Urothelium cell line (cell line): ENCODE measurements around the gene TANGO6.

Experiments used
- DNase-seq: peaks from one replicate; pipeline ENCODE4 v3.0.0; 2011; ENCODE audit warnings: low spot score, mixed read lengths
- FAIRE-seq: peaks from 2 replicates; lab custom pipeline; 2011; peaks lifted over from hg19 to GRCh38; lab: Jason Lieb, UNC

TANGO6 gene

DNA sequence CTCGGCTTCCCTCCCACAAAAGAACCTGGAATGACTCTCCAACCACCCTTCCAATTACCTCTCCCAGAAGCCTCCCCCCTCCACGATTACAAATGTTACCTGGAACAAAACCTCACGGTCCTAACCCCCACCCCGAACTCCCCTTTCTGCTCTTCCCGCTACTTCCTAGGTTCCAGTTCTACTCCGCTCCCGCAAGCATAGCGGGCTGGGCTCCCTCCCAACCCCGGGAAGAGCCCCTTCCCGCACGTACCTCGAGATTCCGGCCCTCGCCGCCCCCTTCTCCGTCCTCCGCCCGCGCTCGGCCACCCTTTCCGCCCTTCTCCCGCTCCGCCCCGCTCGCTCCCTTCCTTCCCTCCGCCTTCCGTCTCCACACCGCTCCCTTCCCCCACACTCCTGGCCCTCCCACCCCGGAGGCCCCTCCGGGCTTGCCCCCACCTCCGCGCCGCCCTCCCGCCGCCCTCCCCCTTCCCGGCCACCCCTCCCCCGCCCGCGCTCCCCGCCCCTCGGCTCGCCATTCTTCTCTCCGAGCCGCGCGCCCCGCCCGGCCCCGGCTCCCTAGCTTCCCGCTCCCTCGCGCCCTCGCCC lies 288.6 kb downstream of the TANGO6 start:
- FAIRE-seq: no peak
- peak; percentile 95 for DNase-seq

DNA sequence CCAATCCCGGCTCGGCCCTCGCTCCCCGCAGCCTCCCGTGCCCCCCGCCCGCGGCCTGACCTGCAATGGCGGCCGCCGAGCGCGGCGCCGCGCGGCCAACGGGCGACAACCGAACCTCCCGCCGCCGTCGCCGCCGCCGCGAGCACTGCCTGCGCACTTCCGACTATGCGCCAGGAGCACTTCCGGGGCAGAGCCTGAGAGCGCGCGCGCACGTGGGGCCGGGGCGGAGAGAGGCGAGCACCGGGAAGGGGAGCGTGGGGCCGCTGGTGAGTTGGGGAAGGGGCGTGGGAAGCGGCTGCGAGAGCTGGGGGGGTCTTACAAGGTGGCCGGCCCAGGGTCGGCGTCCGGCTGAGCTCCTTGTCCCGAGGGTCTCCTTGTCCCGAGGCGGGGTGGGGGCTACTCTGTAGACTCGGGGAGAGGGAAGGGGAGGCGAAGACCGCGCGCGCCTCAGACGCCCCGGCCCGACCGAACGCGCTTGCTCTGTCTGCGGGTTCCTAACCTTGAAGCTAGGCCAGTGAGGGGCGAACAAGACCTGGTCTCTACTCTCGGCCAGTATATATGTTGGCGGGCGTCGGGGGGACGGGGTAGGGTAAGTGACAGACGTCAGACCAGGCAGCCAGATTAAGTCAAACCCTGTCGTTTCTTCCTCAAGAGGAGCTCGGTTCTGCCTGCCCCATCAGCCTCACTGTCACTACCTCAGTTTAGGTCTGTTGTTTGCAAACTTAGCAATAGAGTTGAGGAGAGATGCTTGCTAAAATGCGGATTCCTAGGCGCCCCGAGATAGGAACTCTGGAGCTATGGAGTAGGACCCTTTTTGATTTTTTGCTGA lies 289.3 kb downstream of the TANGO6 start, which contains the start of the genes CHTF8 and UTP4:
CHTF8 (minus strand) TSS at position 165 of the 829 bp plus-strand sequence. CDS start 11,130 bp downstream, outside the sequence.
UTP4 (plus strand) TSS at position 226 of the 829 bp plus-strand sequence. CDS start 811 bp downstream, outside the sequence.
- DNase-seq: peak; percentile 92
- FAIRE-seq: peak; percentile 27

DNA sequence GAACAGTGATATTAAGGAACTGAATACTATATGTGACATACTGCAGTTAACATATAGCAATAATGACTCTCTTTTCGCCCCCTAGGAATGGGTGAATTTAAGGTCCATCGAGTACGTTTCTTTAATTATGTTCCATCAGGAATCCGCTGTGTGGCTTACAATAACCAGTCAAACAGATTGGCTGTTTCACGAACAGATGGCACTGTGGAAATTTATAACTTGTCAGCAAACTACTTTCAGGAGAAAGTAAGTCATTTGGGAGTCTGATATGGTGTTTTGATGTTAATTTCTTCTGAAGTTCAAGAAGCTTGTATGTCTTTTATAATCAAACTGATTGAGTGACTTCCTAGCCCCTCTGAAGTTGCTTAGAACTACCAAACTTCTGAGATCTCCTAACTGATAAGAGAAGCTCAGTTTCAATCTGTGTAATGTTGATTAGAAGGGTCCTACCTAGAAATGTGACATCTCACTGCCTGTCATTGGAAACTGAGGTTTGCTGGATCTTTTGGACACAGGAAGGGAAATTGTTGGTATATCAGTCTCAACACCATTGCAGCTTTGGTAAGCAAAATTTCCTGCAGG lies 290.1 kb downstream of the TANGO6 start:
- no peak for DNase-seq

More for the DNA sequence above, 290.1 kb downstream of the TANGO6 start:
- FAIRE-seq: no peak
